Panc1 (cell line): ENCODE data around the gene MACROD2. TPM values are rescaled to one million over a fixed set of nuclear protein-coding genes. Genes with fewer than 3 reads are reported as not detected.
"Not testable (repeated sequence)": the region's sequence is repeated elsewhere in the genome, so short reads cannot be mapped to it uniquely, and the experiment has no call there.

Experiments
- ATAC-seq: fragments of 200-7000 bp; cut with Tn5 transposase; 2 replicates; pipeline ENCODE4 v1.9.1; 2020; ENCODE audit warnings: mild to moderate bottlenecking, moderate library complexity
- BruUV-seq: library from RNA; stranded (reverse); fragments of 400-500 nt; replicated peaks from 2 replicates; lab custom pipeline; 2021; lab: Mats Ljungman, UMichigan
- CTCF ChIA-PET: fragments of 300-600 bp; sonication (Branson Sonifier 250); formaldehyde crosslinking; loops from one replicate; lab custom pipeline; 2022; ENCODE audit warnings: antibody characterized with exemption; lab: Charles Lee
- POLR2A ChIA-PET: fragments of 300-600 bp; sonication (Branson Sonifier 250); formaldehyde crosslinking; loops from one replicate; lab custom pipeline; 2022; ENCODE audit warnings: antibody characterized with exemption; lab: Charles Lee
- DNase-seq: peaks from one replicate; pipeline ENCODE4 v3.0.0-alpha.2; 2010; ENCODE audit warnings: low read depth, low spot score
- H3K27ac ChIP-seq: 2 replicates; pipeline ENCODE4 v1.5.1; 2011; ENCODE audit warnings: mild to moderate bottlenecking, low read length, inconsistent platforms
- H3K27me3 ChIP-seq: fragments of 200-500 bp; sonication (Bioruptor generic); 2 replicates; pipeline ENCODE4 v1.6.0; 2014; ENCODE audit warnings: low read length, inconsistent platforms; ENCODE audit not compliant: control insufficient read depth, insufficient read depth
- H3K36me3 ChIP-seq: fragments of 200-500 bp; sonication (Bioruptor generic); 2 replicates; pipeline ENCODE4 v1.5.1; 2014; ENCODE audit warnings: inconsistent platforms, mild to moderate bottlenecking, low read length, moderate library complexity; ENCODE audit not compliant: control insufficient read depth, insufficient read depth
- H3K4me1 ChIP-seq: 2 replicates; pipeline ENCODE4 v1.5.1; 2011; ENCODE audit warnings: inconsistent platforms, mild to moderate bottlenecking, low read length, moderate library complexity; ENCODE audit not compliant: control insufficient read depth, insufficient read depth
- H3K4me3 ChIP-seq, 2 experiments: 2 replicates each; pipeline ENCODE4 v1.5.1; 2011 to 2012; ENCODE audit warnings: low read depth in 2 of 2, low read length in 2 of 2, mild to moderate bottlenecking in 2 of 2, inconsistent platforms in 1 of 2, moderate library complexity in 1 of 2
- H3K9me3 ChIP-seq: fragments of 200-500 bp; sonication (Bioruptor generic); 2 replicates; pipeline ENCODE4 v1.5.1; 2014; ENCODE audit warnings: low read depth, mild to moderate bottlenecking, inconsistent platforms, low read length, moderate library complexity; ENCODE audit not compliant: control insufficient read depth, insufficient read depth
- CTCF ChIP-seq: fragments of 450-650 bp; IDR thresholded peaks from 2 replicates; pipeline ENCODE4 v1.5.1; 2017; ENCODE audit warnings: mild to moderate bottlenecking
- POLR2AphosphoS5 ChIP-seq: IDR thresholded peaks from 2 replicates; pipeline ENCODE4 v1.6.1; 2012; ENCODE audit warnings: mild to moderate bottlenecking, low read depth, low read length, moderate library complexity
- REST ChIP-seq, 2 experiments: IDR thresholded peaks; 2 replicates each; pipeline ENCODE4 v1.6.1; 2011 to 2012; ENCODE audit warnings: low read depth in 2 of 2, control low read depth in 1 of 2, low read length in 1 of 2, mild to moderate bottlenecking in 1 of 2, moderate library complexity in 1 of 2; ENCODE audit not compliant: insufficient read depth in 1 of 2
- SIN3A ChIP-seq: IDR thresholded peaks from 2 replicates; pipeline ENCODE4 v1.6.1; 2012; ENCODE audit warnings: low read depth, mild to moderate bottlenecking, low read length, moderate library complexity, borderline replicate concordance; ENCODE audit not compliant: insufficient read depth
- TCF7L2 ChIP-seq: IDR thresholded peaks from 2 replicates; pipeline ENCODE4 v1.6.1; 2011; ENCODE audit warnings: mild to moderate bottlenecking, low read depth, low read length, inconsistent platforms
- in situ Hi-C: cut with HindIII; loops from 2 replicates; pipeline ENCODE4 v1.10.0; 2016; ENCODE audit warnings: low sequenced_read_pairs, low pct_unique_long_range_greater_than_20kb
- intact Hi-C: fragments of 100-400 bp; cut with micrococcal nuclease; formaldehyde crosslinking; loops from one replicate; pipeline ENCODE4 v1.10.0; 2022; ENCODE audit not compliant: unreplicated experiment
- total RNA-seq: library from RNA; stranded (reverse); gene quantifications from one replicate; pipeline ENCODE4 v1.2.1, GENCODE V29; 2021; ENCODE audit not compliant: unreplicated experiment

The MACROD2 gene
- total RNA-seq, 1 experiment from 2014 or later = 1.2 TPM

DNA sequence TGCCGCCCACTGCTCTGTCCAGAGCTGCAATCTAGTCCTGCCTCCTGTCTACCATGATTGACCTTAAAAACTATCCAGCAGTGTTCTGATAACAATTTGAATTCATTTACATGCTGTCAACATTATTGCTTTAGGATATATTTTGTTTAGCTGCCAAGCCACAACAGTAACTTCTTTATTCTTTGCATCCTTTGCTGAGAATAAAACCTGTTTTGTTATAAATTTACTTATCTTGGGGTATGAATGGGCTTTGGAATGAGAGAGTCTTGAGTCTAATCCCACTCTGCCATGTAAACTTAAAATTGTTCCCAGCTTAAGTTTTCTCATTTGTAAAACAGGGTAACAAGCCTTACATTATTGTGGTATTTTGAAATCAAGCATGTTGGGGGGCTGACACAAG lies 225.7 kb downstream of the MACROD2 start:
- ChIA-PET CTCF (no interaction called here), POLR2A (no interaction called here)
- no peaks in the 10 kb centered on the region for H3K9me3 ChIP-seq
- no peak for ATAC-seq
- in situ Hi-C loops = no loop called here
- intact Hi-C loops = no loop called here
- H3K4me1 ChIP-seq = no peaks in the 10 kb centered on the region
- no peaks in the 10 kb centered on the region for H3K36me3 ChIP-seq
- TF ChIP-seq REST (IDR thresholded peaks at IDR 0.05; ENCODE audit: insufficient read depth in 1 of 2, low read depth in 2 of 2, low read length in 1 of 2) (no peak), TCF7L2 (no peak), SIN3A (no peak), POLR2AphosphoS5 (no peak), CTCF (no peak)
- H3K4me3 ChIP-seq = no peak overlapping the region
- no peak overlapping the region for H3K27ac ChIP-seq
- DNase-seq = no peak
- H3K27me3 ChIP-seq = no peaks in the 10 kb centered on the region
- no TSS peak for BruUV-seq

- H3K9me3 ChIP-seq = no peaks in the 10 kb centered on the region
- H3K27me3 ChIP-seq = no peaks in the 10 kb centered on the region
- H3K36me3 ChIP-seq = no peaks in the 10 kb centered on the region
- BruUV-seq = no TSS peak
- ChIA-PET POLR2A (no interaction called here), CTCF (no interaction called here)
- no peaks in the 10 kb centered on the region for H3K4me1 ChIP-seq
- intact Hi-C loops (no loop called here), in situ Hi-C loops (no loop called here)
- no peak for DNase-seq
- TF ChIP-seq CTCF (no peak), TCF7L2 (no peak), POLR2AphosphoS5 (no peak), SIN3A (no peak), REST (IDR thresholded peaks at IDR 0.05; ENCODE audit: insufficient read depth in 1 of 2, low read depth in 2 of 2, low read length in 1 of 2) (no peak)
- ATAC-seq = no peak
- no peak overlapping the region for H3K4me3 ChIP-seq
- H3K27ac ChIP-seq = no peak overlapping the region
Measured at GRCh38 chr20:14223806-14224205, 228.5 kb downstream of the MACROD2 start.

DNA sequence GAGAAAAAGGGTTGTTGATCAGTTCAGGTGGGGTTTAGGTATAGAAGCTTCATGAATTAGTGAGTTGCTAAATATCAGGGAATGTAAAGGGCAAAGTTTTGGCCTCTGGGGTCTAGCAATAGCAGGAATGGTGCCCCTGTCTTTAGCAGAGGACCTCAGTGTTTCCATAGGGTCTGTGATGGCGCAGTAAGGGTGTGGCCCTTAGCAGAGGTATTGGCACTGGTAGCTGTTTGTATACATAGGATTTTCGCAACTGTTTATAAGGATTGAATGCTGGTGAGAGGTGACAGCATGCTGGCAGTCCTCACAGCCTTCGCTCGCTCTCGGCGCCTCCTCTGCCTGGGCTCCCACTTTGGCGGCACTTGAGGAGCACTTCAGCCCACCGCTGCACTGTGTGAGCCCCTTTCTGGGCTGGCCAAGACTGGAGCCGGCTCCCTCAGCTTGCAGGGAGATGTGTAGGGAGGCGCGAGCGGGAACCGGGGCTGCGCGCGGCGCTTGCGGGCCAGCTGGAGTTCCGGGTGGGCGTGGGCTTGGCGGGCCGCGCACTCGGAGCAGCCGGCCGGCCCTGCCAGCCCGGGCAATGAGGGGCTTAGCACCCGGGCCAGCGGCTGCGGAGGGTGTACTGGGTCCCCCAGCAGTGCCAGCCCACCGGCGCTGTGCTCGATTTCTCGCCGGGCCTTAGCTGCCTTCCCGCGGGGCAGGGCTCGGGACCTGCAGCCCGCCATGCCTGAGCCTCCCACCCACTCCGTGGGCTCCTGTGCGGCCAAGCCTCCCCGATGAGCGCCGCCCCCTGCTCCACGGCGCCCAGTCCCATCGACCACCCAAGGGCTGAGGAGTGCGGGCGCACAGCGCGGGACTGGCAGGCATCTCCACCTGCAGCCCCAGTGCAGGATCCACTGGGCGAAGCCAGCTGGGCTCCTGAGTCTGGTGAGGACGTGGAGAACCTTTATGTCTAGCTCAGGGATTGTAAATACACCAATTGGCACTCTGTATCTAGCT lies 231.0 kb downstream of the MACROD2 start:
- POLR2A ChIA-PET = interaction anchor here (0.6 kb wide), 1 partner anchor 36 kb away, joined by 3 read pairs; no protein-coding TSS in a partner anchor
- ATAC-seq = peak; percentile 73
- DNase-seq, H3K36me3 ChIP-seq, BruUV-seq, intact Hi-C loops, CTCF ChIA-PET, H3K27me3 ChIP-seq, H3K27ac ChIP-seq, in situ Hi-C loops, H3K9me3 ChIP-seq, H3K4me1 ChIP-seq: not testable (repeated sequence)
- peak overlapping the region; percentile 31 to 40 for H3K4me3 ChIP-seq
